Lung (tissue), 12 donors: ENCODE measurements around the gene KCNMA1. TPM values are rescaled to one million over a fixed set of nuclear protein-coding genes. Genes with fewer than 3 reads are reported as not detected.

Source experiments
- ATAC-seq: fragments of 200-7000 bp; cut with Tn5 transposase; one replicate; pipeline ENCODE4 v1.9.1; 2020; ENCODE audit warnings: moderate number of reproducible peaks; ENCODE audit not compliant: insufficient read depth, low FRiP score
- DNase-seq, 3 donors: peaks; one replicate each; pipeline ENCODE4 v3.0.0-alpha.2; 2013 to 2017
- H3K27ac ChIP-seq, 2 donors: one replicate each; pipeline ENCODE4 v1.5.1; 2013; ENCODE audit warnings: mild to moderate bottlenecking in 2 of 2, moderate library complexity in 2 of 2, control low read depth in 1 of 2, inconsistent platforms in 1 of 2, low read depth in 1 of 2, low read length in 1 of 2
- H3K27me3 ChIP-seq, 3 donors: one replicate each; pipeline ENCODE4 v1.5.1; 2013; ENCODE audit warnings: low read length in 2 of 3; ENCODE audit not compliant: control insufficient read depth in 3 of 3, insufficient read depth in 3 of 3
- H3K36me3 ChIP-seq, 4 donors: one replicate each; pipeline ENCODE4 v1.5.1; 2013; ENCODE audit warnings: low read length in 4 of 4, mild to moderate bottlenecking in 1 of 4, moderate library complexity in 1 of 4; ENCODE audit not compliant: control insufficient read depth in 4 of 4, insufficient read depth in 4 of 4
- H3K4me1 ChIP-seq, 5 donors: one replicate each; pipeline ENCODE4 v1.5.1; 2013; ENCODE audit warnings: low read length in 5 of 5, mild to moderate bottlenecking in 2 of 5, moderate library complexity in 1 of 5; ENCODE audit not compliant: control insufficient read depth in 5 of 5, insufficient read depth in 5 of 5
- H3K4me3 ChIP-seq: one replicate; pipeline ENCODE4 v1.5.1; 2013; ENCODE audit warnings: mild to moderate bottlenecking, control low read depth, moderate library complexity
- H3K9ac ChIP-seq, 2 donors: one replicate each; pipeline ENCODE4 v1.5.1; 2013; ENCODE audit warnings: low read length in 2 of 2, control low read depth in 1 of 2; ENCODE audit not compliant: insufficient read depth in 1 of 2
- H3K9me3 ChIP-seq, 4 donors: one replicate each; pipeline ENCODE4 v1.5.1; 2013; ENCODE audit warnings: low read length in 3 of 4, mild to moderate bottlenecking in 1 of 4, moderate library complexity in 1 of 4; ENCODE audit not compliant: control insufficient read depth in 4 of 4, insufficient read depth in 3 of 4
- CTCF ChIP-seq: IDR thresholded peaks from 2 replicates; pipeline ENCODE4 v1.5.1; 2012; ENCODE audit warnings: mild to moderate bottlenecking; ENCODE audit errors: control extremely low read depth, extremely low read depth
- WGBS, 2 donors: extraction: QIAGEN DNeasy Blood & Tissue Kit; methylation state at CpG; one replicate each; pipeline ENCODE4 v1.1.7; 2013; 5-methylcytosine and 5-hydroxymethylcytosine counted together
- polyA plus RNA-seq, 2 donors: library from polyadenylated mRNA; stranded (reverse); fragments of 200-250 nt; gene quantifications; one replicate each; pipeline ENCODE4 v1.2.1, GENCODE V29; 2013
- total RNA-seq, 2 donors: library from RNA; depleted of rRNA in 1 of 2; stranded (reverse); fragments of >200 nt in 1 of 2; gene quantifications; one replicate each; pipeline ENCODE4 v1.2.1, GENCODE V29; 2014 to 2021
- donor health status: control.
- donor health status: control.
- donor health status: Bipolar disorder and iron deficiency.
- donor health status: healthy.
- donor health status: DM: yes; HTN: yes; CAD: no.

KCNMA1 gene
- total and polyA plus RNA-seq, 4 donors, result 3.8 to 13.0 (median 5.5) TPM

- 79 to 91% methylated on average over 8 of the region's 8 CpGs for WGBS, 2 donors
- TF ChIP-seq CTCF, result no peak
- Histone ChIP-seq H3K4me1 (no peaks in the 10 kb centered on the region), H3K27me3 (peaks cover 0 to 18% (median 14%) of the 10 kb centered on the region in 3 donors), H3K9ac (no peak overlapping the region), H3K36me3 (no peaks in the 10 kb centered on the region), H3K27ac (no peak overlapping the region), H3K9me3 (peaks cover 0 to 2% (median 0%) of the 10 kb centered on the region in 4 donors), H3K4me3 (no peak overlapping the region)
- DNase-seq (no peak), ATAC-seq (no peak)
Observed at GRCh38 chr10:77628906-77629730, 8.5 kb downstream of the KCNMA1 start.

GRCh38 chr10:77626266-77626935 lies 11.2 kb downstream of the KCNMA1 start:
- Histone ChIP-seq H3K9me3 (peaks cover 0 to 2% (median 0%) of the 10 kb centered on the region in 4 donors), H3K4me1 (no peaks in the 10 kb centered on the region), H3K9ac (no peak overlapping the region), H3K27ac (no peak overlapping the region), H3K4me3 (no peak overlapping the region), H3K36me3 (no peaks in the 10 kb centered on the region), H3K27me3 (peaks cover 0 to 4% (median 0%) of the 10 kb centered on the region in 3 donors)
- WGBS, 2 donors, result 76 to 81% methylated on average over 8 of the region's 8 CpGs
- TF ChIP-seq CTCF, result no peak
- no peak for ATAC-seq
- DNase-seq, result no peak

GRCh38 chr10:77625379-77625778 lies 12.2 kb downstream of the KCNMA1 start:
- ATAC-seq (no peak), DNase-seq (no peak)
- H3K9ac ChIP-seq, result no peak overlapping the region
- H3K4me3 ChIP-seq, result no peak overlapping the region
- peaks cover 0 to 2% (median 0%) of the 10 kb centered on the region in 5 donors for H3K4me1 ChIP-seq
- H3K27me3 ChIP-seq, result peaks cover 0 to 4% (median 0%) of the 10 kb centered on the region in 3 donors
- no peaks in the 10 kb centered on the region for H3K9me3 ChIP-seq
- H3K27ac ChIP-seq, result no peak overlapping the region
- TF ChIP-seq CTCF, result no peak
- H3K36me3 ChIP-seq, result no peaks in the 10 kb centered on the region
- 71 to 75% methylated on average over 3 of the region's 3 CpGs for WGBS, 2 donors
